ELF-1 (cell line): ENCODE results near the gene NTNG1.
"Not testable (repeated sequence)": the region's sequence is repeated elsewhere in the genome, so short reads cannot be mapped to it uniquely, and the experiment has no call there.

ENCODE experiments used
- DNase-seq: peaks from one replicate; pipeline ENCODE4 v3.0.0-alpha.2; 2016; ENCODE audit warnings: low read depth, low spot score

The NTNG1 gene

DNA sequence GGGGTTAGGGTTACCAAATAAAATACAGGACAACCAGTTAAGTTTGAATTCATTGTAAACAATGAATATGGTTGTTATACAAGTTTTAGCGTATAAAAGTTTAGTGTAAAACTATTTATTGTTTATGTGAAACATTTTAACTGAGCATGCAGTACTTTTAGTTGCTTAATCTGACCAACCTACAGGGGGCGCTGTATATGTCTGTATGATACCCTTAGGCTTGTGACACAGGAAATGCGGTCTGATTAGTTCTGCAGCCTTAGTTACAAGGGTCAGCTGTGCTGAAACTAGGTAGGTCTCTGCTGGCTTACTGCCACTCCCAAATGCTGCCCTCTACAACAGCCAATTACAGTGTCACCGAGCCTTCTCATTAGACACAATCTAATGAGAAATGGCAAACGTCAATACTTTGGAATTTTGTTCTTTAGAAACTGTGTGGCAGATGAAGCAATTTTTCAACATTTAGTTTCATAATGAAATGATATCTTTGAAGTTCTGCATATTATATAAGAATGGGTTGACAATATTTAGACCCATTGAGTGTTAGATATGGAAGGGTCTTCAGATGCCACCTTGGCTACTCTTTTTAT is 56.2 kb downstream of the NTNG1 start:
- peak; percentile 18 for DNase-seq

GRCh38 chr1:107198561-107198960 is 57.7 kb downstream of the NTNG1 start:
- no peak for DNase-seq

- DNase-seq: no peak
Observed at GRCh38 chr1:107200631-107201030, 59.8 kb downstream of the NTNG1 start.

DNA sequence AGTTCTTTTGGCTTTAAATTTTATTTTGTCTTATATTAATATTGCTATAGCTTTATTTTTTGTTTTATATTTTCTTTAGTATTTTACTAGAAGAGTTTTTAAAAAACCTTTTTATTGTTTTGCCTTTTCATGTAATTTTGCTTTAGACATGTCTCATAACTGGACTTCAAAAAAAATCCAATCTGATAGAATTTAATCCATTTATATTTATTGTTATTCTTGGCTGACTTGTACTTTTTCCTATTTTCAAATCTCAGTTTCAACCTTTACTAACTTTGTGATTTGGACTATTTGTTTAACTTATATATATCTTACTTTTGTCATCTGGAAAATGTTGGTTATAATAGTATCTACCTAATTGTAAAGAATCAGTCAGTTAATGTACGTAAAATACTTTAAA is 61.2 kb downstream of the NTNG1 start:
- DNase-seq: no peak

GRCh38 chr1:107213225-107213624 is 72.4 kb downstream of the NTNG1 start:
- no peak for DNase-seq

DNA sequence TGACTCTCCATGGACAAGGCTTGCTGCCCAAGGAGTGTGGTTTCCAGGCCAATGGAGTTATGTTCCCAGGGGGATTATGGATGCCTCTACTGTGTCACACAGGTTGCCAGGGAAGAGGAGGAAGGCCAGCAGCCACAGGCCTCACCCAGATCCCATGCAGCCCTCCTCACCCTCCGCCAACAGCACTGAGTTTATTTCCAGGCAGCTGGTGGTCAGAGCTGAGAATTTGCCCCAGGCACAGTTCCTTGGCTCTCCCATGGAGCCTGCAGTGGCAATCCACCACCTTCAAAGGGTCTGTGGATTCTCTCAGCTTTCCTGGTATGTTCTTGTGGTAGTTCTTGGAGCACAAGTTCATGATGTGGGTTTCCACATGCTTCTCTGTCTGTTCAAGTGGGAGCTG is 79.2 kb downstream of the NTNG1 start:
- peak; percentile 63 for DNase-seq

DNA sequence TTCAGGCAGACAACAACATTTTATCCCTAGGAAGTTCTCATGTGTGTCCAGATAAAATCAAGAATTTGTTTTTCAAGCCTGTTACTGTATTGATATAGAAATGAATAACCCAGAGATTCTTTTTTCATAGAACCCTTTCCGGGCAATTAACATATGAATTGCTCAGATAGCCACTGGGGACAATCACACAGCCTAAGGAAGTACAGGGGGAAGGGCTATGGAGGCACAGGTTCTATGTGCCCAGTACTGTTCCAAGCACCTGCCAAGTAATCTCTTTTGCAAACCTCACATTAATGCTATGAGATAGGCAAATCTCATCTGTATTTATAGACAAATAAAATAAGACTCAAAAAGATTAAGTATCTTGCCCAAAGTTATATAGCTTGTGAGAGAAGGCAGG is 84.9 kb downstream of the NTNG1 start:
- no peak for DNase-seq

DNA sequence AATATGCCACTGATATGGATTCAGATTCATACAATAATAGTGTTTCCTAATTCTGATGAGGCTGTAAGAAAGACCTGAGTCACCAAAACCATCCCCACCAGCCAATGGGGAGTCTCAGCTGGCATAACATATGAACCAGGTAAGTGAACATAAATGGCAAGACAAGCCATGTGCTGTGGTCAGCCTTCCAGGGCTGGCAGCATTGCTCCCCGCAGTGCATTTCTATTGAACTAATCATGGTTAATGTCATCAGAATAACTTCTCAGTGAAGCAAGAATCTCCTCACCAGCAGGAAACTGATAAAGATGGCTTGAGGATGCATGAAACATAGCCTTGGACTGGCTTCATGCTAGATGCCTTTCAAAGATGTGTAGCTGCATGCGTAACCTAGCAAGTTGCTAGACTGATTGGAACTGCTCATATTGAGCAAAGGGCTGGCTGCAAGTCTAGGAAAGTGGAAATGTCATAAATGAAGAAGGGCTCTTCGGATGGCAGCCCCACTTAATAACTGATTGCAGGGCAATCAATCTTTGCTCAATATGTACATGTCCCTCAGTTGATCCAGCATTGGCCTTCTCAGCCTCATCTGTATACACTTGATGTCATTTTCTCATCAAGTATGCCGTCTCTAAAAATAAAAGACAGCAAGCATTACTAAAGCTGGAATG is 88.0 kb downstream of the NTNG1 start:
- no peak for DNase-seq

DNA sequence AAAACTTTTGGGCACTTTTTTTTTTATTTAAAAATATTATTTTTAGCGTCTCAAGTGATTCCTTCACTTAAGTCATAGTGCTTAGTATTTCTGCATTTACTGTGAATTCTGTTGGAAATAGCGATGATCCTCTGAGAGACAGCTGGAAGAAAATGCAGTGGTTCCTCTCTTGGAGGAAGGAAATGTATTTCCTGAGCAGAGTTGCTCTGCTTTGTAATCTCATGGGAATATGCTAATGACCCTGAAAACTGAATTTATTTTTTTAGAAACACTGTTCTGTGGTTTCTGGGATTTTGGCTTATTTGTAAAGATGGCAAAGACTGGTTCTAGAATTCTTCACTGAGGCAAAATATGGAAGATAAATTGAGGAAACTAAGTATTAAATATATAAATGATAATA is 88.9 kb downstream of the NTNG1 start:
- no peak for DNase-seq

GRCh38 chr1:107230121-107230520 is 89.3 kb downstream of the NTNG1 start:
- no peak for DNase-seq

DNA sequence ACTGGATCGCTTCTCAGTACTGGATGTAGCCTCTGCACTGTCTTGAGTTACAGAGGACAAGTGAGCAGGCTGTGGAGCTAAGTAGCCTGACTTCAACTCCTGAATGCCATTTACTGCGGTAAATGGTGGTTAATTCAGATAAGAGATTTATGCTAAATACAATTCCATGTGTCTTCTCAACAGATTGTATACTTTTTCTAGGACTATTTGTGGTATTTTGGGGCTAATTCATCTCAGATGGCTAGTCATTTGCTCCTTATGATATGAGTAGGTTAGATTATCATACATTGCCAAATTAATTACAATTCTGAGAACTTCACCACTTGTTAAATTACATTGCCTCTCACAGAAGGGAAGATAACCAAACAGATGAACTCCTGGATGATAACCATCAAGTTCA is 90.5 kb downstream of the NTNG1 start:
- DNase-seq: no peak

GRCh38 chr1:107232426-107232825 is 91.6 kb downstream of the NTNG1 start:
- no peak for DNase-seq

DNA sequence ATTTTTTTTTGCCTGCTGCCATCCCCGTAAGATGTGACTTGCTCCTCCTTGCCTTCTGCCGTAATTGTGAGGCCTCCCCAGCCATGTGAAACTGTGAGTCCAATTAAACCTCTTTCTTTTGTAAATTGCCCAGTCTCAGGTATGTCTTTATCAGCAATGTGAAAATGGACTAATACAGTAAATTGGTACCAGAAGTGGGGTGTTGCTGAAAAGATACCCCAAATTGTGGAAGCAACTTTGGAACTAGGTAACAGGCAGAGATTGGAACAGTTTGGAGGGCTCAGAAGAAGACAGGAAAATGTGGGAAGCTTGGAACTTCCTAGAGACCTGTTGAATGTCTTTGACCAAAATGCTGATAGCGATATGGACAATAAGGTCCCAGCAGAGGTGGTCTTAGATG is 95.9 kb downstream of the NTNG1 start:
- not testable (repeated sequence) for DNase-seq

GRCh38 chr1:107243461-107243860 is 102.6 kb downstream of the NTNG1 start:
- DNase-seq: no peak

DNA sequence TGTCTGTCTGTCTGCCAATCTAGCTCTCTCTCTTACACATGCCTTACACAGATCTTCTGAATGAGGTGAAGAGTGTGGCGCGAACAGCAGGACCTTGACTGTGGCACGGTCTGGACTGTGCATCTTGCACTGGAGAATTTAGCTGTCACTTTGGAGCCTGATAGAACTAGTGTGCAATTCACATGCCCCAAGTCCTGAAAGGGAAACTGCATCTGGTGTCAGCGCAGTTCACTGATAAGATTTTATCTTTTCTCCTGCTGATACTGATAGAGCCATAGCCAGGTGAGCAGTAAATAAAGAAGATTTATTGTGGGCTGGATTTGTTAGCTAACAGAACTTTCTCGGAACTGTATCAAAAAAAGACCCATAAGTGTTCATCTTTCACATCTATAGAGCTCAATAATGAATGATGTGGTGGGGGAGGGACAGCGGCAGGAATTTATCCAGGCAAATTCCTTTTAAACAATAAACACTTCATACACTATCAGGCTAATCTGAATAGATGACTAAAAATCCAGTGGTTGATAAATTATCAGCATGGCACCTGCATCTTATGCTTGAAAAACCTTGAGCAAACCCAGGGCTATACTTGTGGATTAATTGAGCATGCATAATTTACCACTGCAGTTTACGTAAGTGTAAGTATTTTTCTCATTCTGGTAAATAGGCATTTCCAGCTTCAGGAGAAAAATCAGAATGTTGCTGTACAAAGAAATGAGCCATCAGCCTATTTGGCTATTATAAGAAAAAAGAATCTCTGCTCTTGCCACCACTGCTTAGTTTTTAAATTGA is 104.1 kb downstream of the NTNG1 start:
- no peak for DNase-seq

DNA sequence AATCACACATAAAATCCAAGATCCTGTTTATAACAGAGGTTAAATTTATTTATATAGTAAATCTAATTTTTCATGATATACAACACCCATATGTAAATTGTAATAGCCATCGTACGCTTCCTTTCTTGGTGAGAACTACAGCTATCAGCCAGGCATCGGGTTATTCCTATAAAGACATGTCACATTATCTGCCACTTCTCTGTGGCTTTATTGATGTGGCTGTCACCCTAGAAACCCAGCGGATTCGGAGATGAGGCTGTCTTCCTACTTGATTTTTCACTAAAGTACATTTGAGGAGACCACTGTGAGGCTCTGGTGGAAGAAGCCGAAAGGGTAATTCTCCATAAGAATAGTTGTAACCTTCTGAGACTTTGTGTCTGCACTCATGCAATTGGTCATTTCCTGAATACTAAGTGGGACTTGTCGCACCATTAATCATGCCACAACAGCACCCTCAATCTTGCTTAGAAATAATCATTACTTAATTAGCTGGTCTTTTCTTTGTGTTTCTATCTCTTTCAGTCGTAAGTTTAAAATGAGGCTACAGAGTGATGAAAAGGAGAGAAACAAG is 106.0 kb downstream of the NTNG1 start:
- no peak for DNase-seq

DNA sequence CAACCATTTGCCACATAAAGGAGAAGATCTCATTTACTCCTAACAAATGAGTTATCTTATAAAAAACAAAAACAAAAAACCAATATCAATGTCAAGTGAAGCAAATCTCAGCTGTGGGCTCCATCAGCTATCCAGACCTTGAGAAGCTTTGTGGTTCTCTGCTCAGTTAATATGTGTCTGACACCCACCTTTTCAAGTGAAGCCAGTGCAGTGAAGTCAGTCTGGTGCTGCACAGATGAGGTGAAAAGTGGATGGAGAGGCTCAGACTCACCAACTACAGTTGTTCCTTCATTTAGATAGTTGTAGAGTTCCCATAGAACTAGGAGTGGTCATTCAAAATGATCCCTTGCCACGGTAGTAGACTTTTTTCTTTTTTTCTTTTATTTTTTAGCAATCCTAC is 106.8 kb downstream of the NTNG1 start:
- DNase-seq: no peak

DNA sequence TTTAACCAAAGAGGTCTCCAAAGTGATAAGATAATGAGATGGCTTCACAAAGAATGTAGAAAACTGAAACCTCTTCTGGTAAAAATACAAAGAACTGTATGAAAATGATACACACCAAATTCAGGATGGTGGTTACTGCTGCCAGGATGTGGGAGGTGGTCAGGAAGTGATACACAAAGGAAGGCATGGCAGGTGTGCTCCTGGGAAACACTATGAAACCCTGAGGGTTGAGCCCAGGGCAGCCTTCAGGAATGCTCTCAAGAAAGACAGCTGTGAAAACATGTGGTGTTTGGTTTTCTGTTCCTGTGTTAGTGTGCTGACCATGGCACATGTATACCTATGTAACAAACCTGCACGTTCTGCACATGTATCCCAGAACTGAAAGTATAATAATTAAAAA is 109.3 kb downstream of the NTNG1 start:
- no peak for DNase-seq

DNA sequence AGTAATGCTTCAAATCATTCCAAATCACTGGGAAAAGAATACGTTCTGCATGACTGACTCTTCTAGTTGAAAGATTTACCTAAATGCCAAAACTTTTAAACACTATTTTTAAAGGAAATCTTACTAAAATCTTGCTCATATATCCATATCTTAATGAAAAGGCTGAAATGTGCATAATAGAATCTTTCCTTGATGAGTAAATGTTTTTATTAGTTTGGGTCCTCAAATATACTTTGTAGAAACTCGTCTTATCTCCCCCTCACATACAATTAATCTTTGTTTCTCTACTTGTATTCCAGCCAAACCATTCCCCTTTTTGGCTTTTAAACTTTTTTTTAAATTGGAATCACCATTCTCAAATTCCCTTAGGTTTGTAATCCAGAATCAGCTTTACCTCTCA is 110.2 kb downstream of the NTNG1 start:
- DNase-seq: no peak

- DNase-seq: no peak
Observed at GRCh38 chr1:107251839-107252238, 111.0 kb downstream of the NTNG1 start.

- DNase-seq: no peak
Observed at GRCh38 chr1:107252271-107252670, 111.4 kb downstream of the NTNG1 start.

DNA sequence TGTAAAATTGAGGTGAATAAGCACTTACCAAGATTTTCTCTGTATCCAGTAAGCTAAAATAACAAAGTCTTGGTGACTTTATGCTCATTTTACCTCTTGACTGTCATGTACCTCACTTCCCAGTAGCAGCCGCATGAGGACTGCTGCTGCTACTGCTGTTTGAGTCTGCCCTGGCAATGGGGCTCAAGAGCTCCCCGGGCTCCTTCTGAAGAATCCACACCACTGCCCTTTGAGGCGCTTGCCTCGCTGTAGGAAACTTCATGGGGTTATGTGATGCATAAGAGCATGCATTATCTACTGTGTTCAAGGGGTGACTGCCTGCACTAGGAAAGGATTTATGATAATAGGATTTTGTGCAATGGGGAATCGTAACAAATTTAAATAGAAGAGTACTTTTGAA is 113.5 kb downstream of the NTNG1 start:
- no peak for DNase-seq

DNA sequence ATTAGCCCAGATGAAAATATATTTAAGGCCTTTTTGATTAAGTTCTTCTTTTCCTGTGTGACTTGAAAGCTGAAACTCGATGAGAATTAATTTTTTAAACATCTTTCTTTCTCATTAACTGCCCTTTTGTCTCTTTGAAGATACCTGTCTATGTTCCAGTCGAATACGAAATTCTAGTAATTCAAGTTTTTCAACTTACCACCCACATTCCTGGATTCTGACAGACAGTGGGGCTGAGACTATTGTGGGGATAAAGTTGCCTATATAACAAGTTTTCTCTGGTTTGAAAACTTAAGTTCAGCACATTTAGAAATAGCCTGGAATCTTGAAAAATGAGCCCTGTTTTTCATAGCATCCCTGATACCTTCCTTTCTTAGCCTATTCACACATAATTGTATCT is 114.6 kb downstream of the NTNG1 start:
- no peak for DNase-seq
